SK-N-SH treated with all-trans-retinoic acid at 6 μM for 48 hours (cell line): Measurements from ENCODE around the gene DDN.

Experiments used
- ARNTL ChIP-seq: fragments of 450-650 bp; formaldehyde crosslinking; IDR thresholded peaks from 2 replicates; pipeline ENCODE4 v1.5.0; 2020; ENCODE audit warnings: low read depth, mild to moderate bottlenecking, moderate library complexity, borderline replicate concordance
- CREB5 ChIP-seq: fragments of 250-450 bp; sonication (Bioruptor Pico); IDR thresholded peaks from 2 replicates; pipeline ENCODE4 v1.5.1; 2020; ENCODE audit warnings: low read depth, mild to moderate bottlenecking, moderate library complexity
- ISL1 ChIP-seq: fragments of 250-450 bp; sonication (Bioruptor Pico); IDR thresholded peaks from 2 replicates; pipeline ENCODE4 v2.1.2; 2022; ENCODE audit warnings: mild to moderate bottlenecking, moderate library complexity
- RARB ChIP-seq: fragments of 250-450 bp; sonication (Bioruptor Pico); IDR thresholded peaks from 2 replicates; pipeline ENCODE4 v1.8.0; 2021; ENCODE audit warnings: mild to moderate bottlenecking, moderate library complexity
- SNAI2 ChIP-seq: fragments of 250-450 bp; sonication (Bioruptor Pico); IDR thresholded peaks from 2 replicates; pipeline ENCODE4 v1.5.0; 2020; ENCODE audit warnings: mild to moderate bottlenecking, moderate library complexity
- ZFP3 ChIP-seq: fragments of 250-450 bp; sonication (Bioruptor Pico); IDR thresholded peaks from 2 replicates; pipeline ENCODE4 v1.5.0; 2020; ENCODE audit warnings: mild to moderate bottlenecking, moderate library complexity
- ZNF70 ChIP-seq: fragments of 450-650 bp; formaldehyde crosslinking; IDR thresholded peaks from 2 replicates; pipeline ENCODE4 v1.5.0; 2020; ENCODE audit warnings: mild to moderate bottlenecking, moderate library complexity
- TF ChIP-seq, protein P1 (sequence below): fragments of 250-450 bp; sonication (Bioruptor Pico); IDR thresholded peaks from 2 replicates; pipeline ENCODE4 v1.8.0; 2021; ENCODE audit warnings: low read depth, mild to moderate bottlenecking, moderate library complexity, borderline replicate concordance
- TF ChIP-seq, protein P2 (sequence below): fragments of 250-450 bp; sonication (Bioruptor Pico); IDR thresholded peaks from 2 replicates; pipeline ENCODE4 v1.5.1; 2021; ENCODE audit warnings: mild to moderate bottlenecking, moderate library complexity

DNA sequence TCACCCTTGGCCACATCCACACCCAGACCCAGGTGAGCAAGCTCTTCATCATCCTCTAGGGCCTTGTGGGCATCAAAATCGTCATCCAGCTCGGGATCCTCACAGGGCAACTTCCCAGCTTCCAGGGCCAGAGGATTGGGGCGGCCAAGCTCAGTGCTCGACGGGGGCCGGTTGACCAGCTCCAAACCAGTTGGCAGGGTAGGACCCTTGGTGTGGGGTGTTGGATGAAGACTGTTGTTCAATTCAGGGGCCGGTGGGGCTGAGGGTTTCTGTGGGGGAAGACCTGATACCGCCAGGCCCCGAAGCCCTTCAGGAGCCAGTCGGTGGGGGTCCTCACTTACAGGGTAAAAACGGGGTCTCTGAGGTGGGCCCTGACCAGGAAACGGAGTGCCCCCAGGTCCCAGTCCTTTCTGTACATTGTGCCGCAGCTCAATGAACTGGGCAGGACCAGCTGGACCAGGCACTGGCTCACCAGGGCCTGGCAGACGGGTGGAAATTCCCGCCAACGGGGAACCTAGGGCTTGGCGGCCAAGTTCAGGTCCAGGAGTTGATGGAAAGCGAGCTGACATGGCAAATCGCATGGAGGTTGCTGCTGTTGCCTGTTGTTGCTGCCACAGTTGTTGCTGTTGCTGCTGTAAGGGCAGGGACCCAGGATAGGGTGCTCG, 39.2 kb upstream of the DDN start:
- no peak for TF ChIP-seq ISL1 (CRISPR knock-in tag)
- TF ChIP-seq CREB5 (CRISPR knock-in tag), result no peak
- no peak for TF ChIP-seq SNAI2
- TF ChIP-seq, protein P1, sequence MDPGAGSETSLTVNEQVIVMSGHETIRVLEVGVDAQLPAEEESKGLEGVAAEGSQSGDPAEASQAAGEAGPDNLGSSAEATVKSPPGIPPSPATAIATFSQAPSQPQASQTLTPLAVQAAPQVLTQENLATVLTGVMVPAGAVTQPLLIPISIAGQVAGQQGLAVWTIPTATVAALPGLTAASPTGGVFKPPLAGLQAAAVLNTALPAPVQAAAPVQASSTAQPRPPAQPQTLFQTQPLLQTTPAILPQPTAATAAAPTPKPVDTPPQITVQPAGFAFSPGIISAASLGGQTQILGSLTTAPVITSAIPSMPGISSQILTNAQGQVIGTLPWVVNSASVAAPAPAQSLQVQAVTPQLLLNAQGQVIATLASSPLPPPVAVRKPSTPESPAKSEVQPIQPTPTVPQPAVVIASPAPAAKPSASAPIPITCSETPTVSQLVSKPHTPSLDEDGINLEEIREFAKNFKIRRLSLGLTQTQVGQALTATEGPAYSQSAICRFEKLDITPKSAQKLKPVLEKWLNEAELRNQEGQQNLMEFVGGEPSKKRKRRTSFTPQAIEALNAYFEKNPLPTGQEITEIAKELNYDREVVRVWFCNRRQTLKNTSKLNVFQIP (CRISPR knock-in tag), result no peak
- TF ChIP-seq RARB (CRISPR knock-in tag), result no peak
- no peak for TF ChIP-seq ARNTL (CRISPR knock-in tag)
- no peak for TF ChIP-seq ZNF70
- TF ChIP-seq, protein P2, sequence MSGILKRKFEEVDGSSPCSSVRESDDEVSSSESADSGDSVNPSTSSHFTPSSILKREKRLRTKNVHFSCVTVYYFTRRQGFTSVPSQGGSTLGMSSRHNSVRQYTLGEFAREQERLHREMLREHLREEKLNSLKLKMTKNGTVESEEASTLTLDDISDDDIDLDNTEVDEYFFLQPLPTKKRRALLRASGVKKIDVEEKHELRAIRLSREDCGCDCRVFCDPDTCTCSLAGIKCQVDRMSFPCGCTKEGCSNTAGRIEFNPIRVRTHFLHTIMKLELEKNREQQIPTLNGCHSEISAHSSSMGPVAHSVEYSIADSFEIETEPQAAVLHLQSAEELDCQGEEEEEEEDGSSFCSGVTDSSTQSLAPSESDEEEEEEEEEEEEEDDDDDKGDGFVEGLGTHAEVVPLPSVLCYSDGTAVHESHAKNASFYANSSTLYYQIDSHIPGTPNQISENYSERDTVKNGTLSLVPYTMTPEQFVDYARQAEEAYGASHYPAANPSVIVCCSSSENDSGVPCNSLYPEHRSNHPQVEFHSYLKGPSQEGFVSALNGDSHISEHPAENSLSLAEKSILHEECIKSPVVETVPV (CRISPR knock-in tag), result no peak
- TF ChIP-seq ZFP3 (CRISPR knock-in tag), result no peak
